OCI-M1 (cell line): ENCODE data around the gene ELL.

Experiments
- DNase-seq: peaks from one replicate; lab custom pipeline; 2025; lab: John Stamatoyannopoulos, UW

The ELL gene

DNA sequence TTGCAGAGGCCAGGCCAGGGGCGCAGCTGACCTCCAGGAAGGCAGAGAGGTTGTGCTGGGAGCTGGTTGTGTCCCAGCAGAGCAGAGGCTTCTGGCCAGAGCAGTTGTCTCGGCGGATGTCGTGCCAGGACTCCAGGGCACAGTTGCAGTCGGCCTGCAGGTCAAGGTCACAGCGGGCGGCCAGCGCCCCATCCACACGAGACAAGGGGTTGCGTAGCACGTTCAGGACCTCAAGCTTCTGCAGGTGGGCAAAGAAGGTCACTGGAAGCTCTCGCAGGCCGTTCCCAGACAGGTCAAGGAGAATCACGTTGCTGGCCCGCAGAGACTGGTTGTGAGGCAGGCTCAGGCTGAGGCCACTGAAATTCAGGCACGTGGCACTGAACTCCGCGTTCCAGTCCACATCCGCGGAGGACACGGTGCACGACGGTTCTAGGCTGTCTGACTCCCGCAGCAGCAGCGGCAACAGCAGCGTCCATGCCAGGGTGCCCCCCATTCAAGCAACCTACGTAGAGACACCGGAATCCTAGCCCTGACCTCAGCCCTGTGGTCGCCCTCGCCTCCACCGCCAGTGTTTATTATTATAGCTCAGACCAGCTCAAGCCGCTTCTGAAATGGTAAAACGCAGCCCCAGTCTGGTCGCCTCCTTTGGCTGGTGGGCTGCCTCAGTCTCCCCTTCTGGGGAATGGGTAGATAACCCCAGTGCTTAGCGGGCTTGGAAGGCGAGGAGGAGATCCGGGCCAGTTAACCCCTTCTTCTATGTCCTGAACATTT lies 125.2 kb downstream of the ELL start:
- no peak for DNase-seq

- no peak for DNase-seq
Observed at GRCh38 chr19:18393836-18394235, 128.0 kb downstream of the ELL start.

GRCh38 chr19:18392926-18393325 lies 128.9 kb downstream of the ELL start:
- DNase-seq = no peak
